Measurements from ENCODE around the gene SSBP4. TPM values are rescaled to one million over a fixed set of nuclear protein-coding genes. Genes with fewer than 3 reads are reported as not detected.

Gene SSBP4
- polyA plus RNA-seq, 2 of the 4 experiments (the other 2 are of a cell fraction), result 6.9 to 43.2 TPM

DNA sequence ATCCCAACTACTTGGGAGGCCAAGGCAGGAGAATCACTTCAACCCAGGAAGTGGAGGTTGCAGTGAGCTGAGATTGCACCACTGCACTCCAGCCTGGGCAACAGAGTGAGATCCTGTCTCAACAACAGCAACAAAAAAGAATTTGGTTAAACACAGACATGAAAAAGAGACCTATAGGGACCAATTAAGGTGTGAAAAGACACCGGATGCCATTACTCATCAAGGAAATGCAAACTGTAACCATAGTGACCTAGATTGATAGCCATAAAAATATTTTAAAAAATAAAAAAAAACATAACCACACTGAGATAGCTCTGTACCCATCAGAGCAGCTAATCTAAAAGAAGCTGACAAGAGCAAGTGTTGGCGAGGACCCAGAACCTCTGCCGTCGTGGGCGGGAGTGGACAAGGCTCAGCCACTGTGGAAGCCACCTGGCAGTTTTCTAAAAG, 55.8 kb downstream of the SSBP4 start:
- TF ChIP-seq ZSCAN20 (CRISPR knock-in tag; IDR thresholded peaks at IDR 0.05) (no peak), BHLHE40 (IDR thresholded peaks at IDR 0.05; ENCODE audit: low read depth, low read length) (no peak), CHD2 (IDR thresholded peaks at IDR 0.05; ENCODE audit: low read length, partially characterized antibody) (no peak), RCOR1 (IDR thresholded peaks at IDR 0.05; ENCODE audit: low read depth, low read length) (no peak), EHF (CRISPR knock-in tag; IDR thresholded peaks at IDR 0.05) (no peak)
- TF ChIP-seq, protein P1, sequence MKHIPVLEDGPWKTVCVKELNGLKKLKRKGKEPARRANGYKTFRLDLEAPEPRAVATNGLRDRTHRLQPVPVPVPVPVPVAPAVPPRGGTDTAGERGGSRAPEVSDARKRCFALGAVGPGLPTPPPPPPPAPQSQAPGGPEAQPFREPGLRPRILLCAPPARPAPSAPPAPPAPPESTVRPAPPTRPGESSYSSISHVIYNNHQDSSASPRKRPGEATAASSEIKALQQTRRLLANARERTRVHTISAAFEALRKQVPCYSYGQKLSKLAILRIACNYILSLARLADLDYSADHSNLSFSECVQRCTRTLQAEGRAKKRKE (CRISPR knock-in tag; IDR thresholded peaks at IDR 0.05; ENCODE audit: low read depth), result no peak
- TF ChIP-seq, protein P2, sequence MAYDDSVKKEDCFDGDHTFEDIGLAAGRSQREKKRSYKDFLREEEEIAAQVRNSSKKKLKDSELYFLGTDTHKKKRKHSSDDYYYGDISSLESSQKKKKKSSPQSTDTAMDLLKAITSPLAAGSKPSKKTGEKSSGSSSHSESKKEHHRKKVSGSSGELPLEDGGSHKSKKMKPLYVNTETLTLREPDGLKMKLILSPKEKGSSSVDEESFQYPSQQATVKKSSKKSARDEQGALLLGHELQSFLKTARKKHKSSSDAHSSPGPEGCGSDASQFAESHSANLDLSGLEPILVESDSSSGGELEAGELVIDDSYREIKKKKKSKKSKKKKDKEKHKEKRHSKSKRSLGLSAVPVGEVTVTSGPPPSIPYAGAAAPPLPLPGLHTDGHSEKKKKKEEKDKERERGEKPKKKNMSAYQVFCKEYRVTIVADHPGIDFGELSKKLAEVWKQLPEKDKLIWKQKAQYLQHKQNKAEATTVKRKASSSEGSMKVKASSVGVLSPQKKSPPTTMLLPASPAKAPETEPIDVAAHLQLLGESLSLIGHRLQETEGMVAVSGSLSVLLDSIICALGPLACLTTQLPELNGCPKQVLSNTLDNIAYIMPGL (CRISPR knock-in tag; IDR thresholded peaks at IDR 0.05; ENCODE audit: borderline replicate concordance), result no peak
- TF ChIP-seq, protein P3, sequence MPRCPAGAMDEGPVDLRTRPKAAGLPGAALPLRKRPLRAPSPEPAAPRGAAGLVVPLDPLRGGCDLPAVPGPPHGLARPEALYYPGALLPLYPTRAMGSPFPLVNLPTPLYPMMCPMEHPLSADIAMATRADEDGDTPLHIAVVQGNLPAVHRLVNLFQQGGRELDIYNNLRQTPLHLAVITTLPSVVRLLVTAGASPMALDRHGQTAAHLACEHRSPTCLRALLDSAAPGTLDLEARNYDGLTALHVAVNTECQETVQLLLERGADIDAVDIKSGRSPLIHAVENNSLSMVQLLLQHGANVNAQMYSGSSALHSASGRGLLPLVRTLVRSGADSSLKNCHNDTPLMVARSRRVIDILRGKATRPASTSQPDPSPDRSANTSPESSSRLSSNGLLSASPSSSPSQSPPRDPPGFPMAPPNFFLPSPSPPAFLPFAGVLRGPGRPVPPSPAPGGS (IDR thresholded peaks at IDR 0.05), result no peak
- H3K4me3 ChIP-seq, result no peak overlapping the region
- CTCF ChIA-PET, result interaction anchor here (1.3 to 6.7 kb wide), 2 partner anchors 12 to 24 kb away, joined by 3 to 30 read pairs; no protein-coding TSS in a partner anchor
- H3K27ac ChIP-seq, result no peak overlapping the region
- peaks cover 25% of the 10 kb centered on the region for H3K4me1 ChIP-seq
- WGBS (ENCODE audit: missing lambda C conversion rate), result 89% methylated on average over 5 of the region's 5 CpGs
- POLR2A ChIA-PET, result no interaction called here
- no peaks in the 10 kb centered on the region for H3K9me3 ChIP-seq
- ATAC-seq (no peak), FAIRE-seq (no peak), DNase-seq (ENCODE audit: low read depth in 1 of 2, low spot score in 1 of 2) (no peak)
- H3K4me2 ChIP-seq, result no peak overlapping the region

- Histone ChIP-seq H3K27ac (no peak overlapping the region), H3K4me1 (peaks cover 21% of the 10 kb centered on the region), H3K9me3 (no peaks in the 10 kb centered on the region), H3K4me2 (no peak overlapping the region), H3K4me3 (no peak overlapping the region)
- TF ChIP-seq PHF8 (IDR thresholded peaks at IDR 0.05; ENCODE audit: borderline replicate concordance, low read depth) (no peak), ZC3H11A (IDR thresholded peaks at IDR 0.05) (no peak), E2F6 (IDR thresholded peaks at IDR 0.05; ENCODE audit: borderline replicate concordance, low read depth) (no peak), JUN (IDR thresholded peaks at IDR 0.05) (no peak), ZFP36 (IDR thresholded peaks at IDR 0.05; ENCODE audit: borderline replicate concordance, partially characterized antibody) (no peak), ZNF302 (CRISPR knock-in tag; IDR thresholded peaks at IDR 0.05) (no peak), NFE2L2 (conservative IDR thresholded peaks at IDR 0.05; ENCODE audit: low read length) (no peak), SREBF2 (IDR thresholded peaks at IDR 0.05) (no peak), KDM1A (IDR thresholded peaks at IDR 0.05; ENCODE audit: low read depth) (no peak), SMC3 (IDR thresholded peaks at IDR 0.05) (no peak), ZSCAN20 (CRISPR knock-in tag; IDR thresholded peaks at IDR 0.05) (no peak)
- TF ChIP-seq, protein P4, sequence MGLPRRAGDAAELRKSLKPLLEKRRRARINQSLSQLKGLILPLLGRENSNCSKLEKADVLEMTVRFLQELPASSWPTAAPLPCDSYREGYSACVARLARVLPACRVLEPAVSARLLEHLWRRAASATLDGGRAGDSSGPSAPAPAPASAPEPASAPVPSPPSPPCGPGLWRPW (IDR thresholded peaks at IDR 0.05), result no peak
- TF ChIP-seq, protein P3 (IDR thresholded peaks at IDR 0.05), result no peak
- WGBS (ENCODE audit: missing lambda C conversion rate), result 93% methylated on average over 17 of the region's 19 CpGs
- no peak for ATAC-seq
- no peak for FAIRE-seq
- ChIA-PET CTCF (interaction anchor here (1.3 to 6.7 kb wide), 3 partner anchors 12 to 25 kb away, joined by 3 to 30 read pairs (median 8); no protein-coding TSS in a partner anchor), POLR2A (no interaction called here)
- no peak for DNase-seq (ENCODE audit: low read depth in 1 of 2, low spot score in 1 of 2)
Observed at GRCh38 chr19:18475762-18476331, 56.6 kb downstream of the SSBP4 start.
